HG03432 (cell line): ENCODE results near the gene DAP.
"Not testable (repeated sequence)": the region's sequence is repeated elsewhere in the genome, so short reads cannot be mapped to it uniquely, and the experiment has no call there.

Experiments used
- ATAC-seq: cut with Tn5 transposase; IDR thresholded peaks from one replicate; pipeline ENCODE4 v1.9.1; 2021; ENCODE audit warnings: mild to moderate bottlenecking, moderate library complexity; ENCODE audit not compliant: unreplicated experiment

DAP gene

DNA sequence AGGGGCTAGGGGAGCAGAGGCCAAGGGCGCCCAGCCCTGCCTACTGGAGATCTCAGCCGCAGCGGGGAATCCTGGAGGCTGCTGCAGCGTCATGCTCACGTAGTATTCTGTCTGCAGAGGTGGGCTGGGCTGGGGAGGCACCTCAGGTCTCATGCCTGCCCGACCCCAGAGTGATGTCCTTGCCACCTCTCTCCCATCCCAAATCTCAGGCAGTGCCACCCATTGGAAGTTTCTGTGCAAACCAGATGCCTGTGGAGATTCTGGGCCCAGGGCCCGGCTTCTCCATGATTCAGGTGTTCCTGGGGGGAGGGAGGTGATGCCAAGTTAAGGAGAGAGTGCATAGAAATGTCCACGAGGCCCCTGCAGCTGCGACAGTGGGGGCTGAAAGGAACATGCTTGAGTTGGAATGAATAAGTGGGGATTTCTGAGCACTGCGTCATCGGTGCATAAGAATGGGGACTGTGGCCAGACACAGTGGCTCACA is 125.1 kb downstream of the DAP start:
- no peak for ATAC-seq

DNA sequence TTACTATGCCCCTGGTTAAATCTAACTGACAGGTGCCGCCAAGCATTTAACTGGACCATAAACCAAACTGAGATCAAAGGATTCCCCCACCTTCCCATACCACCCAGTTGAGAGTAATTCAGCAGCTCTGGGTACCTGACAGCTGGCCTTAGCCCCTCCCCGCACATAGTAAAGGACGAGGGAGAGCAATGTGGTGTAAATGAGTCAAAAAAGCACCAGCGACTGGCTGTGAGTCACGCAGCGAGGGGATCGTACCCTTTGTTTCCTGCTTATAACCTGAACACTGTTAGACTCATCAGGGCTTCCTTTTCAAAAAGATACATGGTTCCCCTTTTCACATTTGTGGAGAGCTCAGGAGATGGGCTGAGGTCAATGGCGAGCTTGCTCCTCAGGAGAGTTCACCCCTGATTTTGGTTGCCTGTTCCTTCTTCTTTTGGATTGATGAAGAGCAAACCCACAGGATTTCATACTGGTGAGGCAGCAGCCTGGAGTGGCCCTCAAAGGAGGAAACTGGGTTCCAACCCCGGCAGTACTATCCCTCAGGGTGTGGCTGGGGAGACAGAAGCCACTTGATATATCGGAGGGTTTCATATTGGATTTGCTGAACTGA is 125.7 kb downstream of the DAP start:
- peak; percentile 68 for ATAC-seq

GRCh38 chr5:10634562-10634961 is 126.5 kb downstream of the DAP start:
- no peak for ATAC-seq

GRCh38 chr5:10634050-10634449 is 127.0 kb downstream of the DAP start:
- ATAC-seq: no peak

GRCh38 chr5:10633271-10634049 is 127.6 kb downstream of the DAP start:
- no peak for ATAC-seq

DNA sequence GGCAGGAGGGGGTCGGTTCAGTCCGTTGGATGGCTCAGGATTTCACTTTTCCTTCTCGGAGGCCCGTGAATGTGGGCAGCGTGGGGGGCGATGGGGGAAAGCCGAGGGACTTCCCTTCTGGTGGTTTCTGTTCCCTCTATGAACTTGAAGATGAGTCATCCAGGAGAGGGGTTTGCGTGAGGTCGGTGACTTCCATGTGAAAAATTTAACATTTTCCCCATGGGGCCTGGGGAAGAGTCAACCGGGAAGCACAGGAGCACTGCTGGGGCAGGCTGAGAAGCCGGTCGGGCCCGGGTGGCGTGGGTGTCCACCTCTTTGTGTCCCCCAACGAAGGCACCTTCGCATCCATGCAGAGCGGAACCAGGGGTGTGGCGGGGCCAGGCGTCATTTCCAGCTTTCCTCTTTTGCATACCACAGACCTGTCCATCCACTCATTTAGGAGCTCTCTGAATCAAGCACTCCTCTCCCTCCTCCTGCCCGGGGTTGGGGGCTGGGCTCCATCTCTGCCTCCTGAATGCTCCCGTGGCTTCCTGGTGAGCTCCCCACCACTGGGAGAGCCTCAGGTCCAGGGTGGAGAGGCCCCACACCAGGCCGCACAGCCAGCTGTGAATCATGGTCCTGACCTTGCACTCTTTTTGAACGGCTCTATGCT is 128.8 kb downstream of the DAP start:
- ATAC-seq: peak; percentile 47

DNA sequence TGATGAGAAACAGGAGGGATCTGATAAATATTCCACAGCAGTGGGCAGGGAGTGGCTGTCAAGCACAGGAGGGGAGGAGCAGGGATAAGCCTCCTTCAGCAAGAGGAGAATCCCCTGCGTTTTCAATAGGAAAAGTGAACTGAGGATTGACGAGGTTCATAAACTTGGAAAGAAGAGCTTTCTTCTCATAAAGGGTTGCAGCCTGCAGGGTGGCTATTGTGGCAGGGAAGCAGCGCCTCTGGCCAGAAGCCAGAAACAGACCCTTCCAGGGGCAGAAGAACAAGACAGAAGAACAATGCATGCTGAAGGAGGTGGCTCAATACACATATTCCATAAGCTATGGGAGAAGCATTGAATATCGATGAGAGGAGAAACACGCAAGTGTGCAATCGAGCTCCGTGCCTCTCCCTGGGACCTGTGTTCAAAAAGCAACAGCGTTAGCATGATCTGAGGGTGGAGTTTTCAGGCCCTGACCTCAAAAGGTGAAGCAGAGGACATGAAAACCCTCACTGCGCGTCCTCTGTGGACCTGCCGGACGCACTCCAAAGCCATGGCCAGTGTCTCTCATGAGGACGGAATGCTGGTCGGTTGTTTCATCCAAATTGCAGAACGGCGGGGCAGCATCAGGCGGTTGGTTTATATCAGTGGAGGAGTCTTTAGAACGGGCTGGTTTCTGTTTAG is 129.6 kb downstream of the DAP start:
- peak; percentile 5 for ATAC-seq

- ATAC-seq: not testable (repeated sequence)
Observed at GRCh38 chr5:10630744-10631143, 130.3 kb downstream of the DAP start.

DNA sequence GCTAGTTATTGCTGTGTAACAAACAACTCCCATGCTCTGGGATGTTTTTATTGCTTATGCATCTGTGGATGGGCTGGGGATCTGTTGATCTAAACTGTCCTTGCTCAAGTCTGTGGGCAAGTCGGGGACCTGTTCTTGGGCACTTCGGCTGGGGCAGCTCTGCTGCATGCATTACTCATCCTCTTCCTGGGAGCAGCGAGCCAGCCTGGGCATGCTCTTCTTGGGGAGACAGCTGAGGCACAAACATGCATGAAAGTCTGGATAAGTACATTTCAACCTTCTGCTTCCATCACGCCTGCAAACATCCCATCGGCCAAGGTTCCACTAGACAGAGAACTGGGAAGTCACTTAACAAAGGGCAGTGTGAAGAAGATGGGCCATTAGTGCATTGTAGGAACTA is 130.9 kb downstream of the DAP start:
- no peak for ATAC-seq

- no peak for ATAC-seq
Observed at GRCh38 chr5:10629682-10630081, 131.4 kb downstream of the DAP start.
